ENCODE data around the gene MAGEA9B.
"Not testable (repeated sequence)": the region's sequence is repeated elsewhere in the genome, so short reads cannot be mapped to it uniquely, and the experiment has no call there.

The MAGEA9B gene

GRCh38 chrX:149532868-149533267, 54.4 kb downstream of the MAGEA9B start:
- DNase-seq = not testable (repeated sequence)
